Stimulated activated naive CD8-positive, alpha-beta T cell treated with anti-CD3 and anti-CD28 coated beads, Interleukin-15, Interleukin-2, amounts not matched to agents 100 U/mL and 50 U/mL, for 24 hours (primary cell): ENCODE data around the gene ZNF394.

Experiments
- ATAC-seq: fragments of 150-1000 bp; cut with Tn5 transposase; one replicate; pipeline ENCODE4 v1.10.0; 2021
- DNase-seq: peaks from one replicate; pipeline ENCODE4 v3.0.0; 2021

Gene ZNF394

GRCh38 chr7:99493823-99494222, 6.3 kb downstream of the ZNF394 start:
- ATAC-seq (no peak), DNase-seq (no peak)

- ATAC-seq (no peak), DNase-seq (no peak)
Measured at GRCh38 chr7:99490878-99491277, 9.2 kb downstream of the ZNF394 start.

GRCh38 chr7:99489235-99489634, 10.8 kb downstream of the ZNF394 start:
- ATAC-seq (no peak), DNase-seq (no peak)

- DNase-seq: no peak
- ATAC-seq: no peak
Measured at GRCh38 chr7:99485094-99485493, 15.0 kb downstream of the ZNF394 start.

GRCh38 chr7:99478464-99479440, 21.3 kb downstream of the ZNF394 start:
- no peak for ATAC-seq
- no peak for DNase-seq

GRCh38 chr7:99476107-99476506, 24.0 kb downstream of the ZNF394 start:
- DNase-seq: no peak

GRCh38 chr7:99473315-99473596, 26.8 kb downstream of the ZNF394 start:
- ATAC-seq (no peak), DNase-seq (no peak)

More at GRCh38 chr7:99476107-99476506, 24.0 kb downstream of the ZNF394 start:
- ATAC-seq: no peak

GRCh38 chr7:99472561-99473314, 27.3 kb downstream of the ZNF394 start, which contains the start of gene ZNF789:
TSS of gene ZNF789 (plus strand) at chr7:99472890. CDS start at chr7:99476457, 3,567 bp downstream.
- DNase-seq: peak; percentile 97

GRCh38 chr7:99469381-99470065, 30.6 kb downstream of the ZNF394 start:
- DNase-seq (no peak), ATAC-seq (no peak)

More at GRCh38 chr7:99472561-99473314, 27.3 kb downstream of the ZNF394 start, which contains the start of gene ZNF789:
- ATAC-seq: peak; percentile 99

- DNase-seq: no peak
- ATAC-seq: no peak
Measured at GRCh38 chr7:99468336-99468918, 31.7 kb downstream of the ZNF394 start.

GRCh38 chr7:99465421-99465768, 34.7 kb downstream of the ZNF394 start:
- ATAC-seq: peak; percentile 7
- no peak for DNase-seq

- DNase-seq (no peak), ATAC-seq (no peak)
Measured at GRCh38 chr7:99461221-99461620, 38.9 kb downstream of the ZNF394 start.

GRCh38 chr7:99460651-99461050, 39.4 kb downstream of the ZNF394 start:
- no peak for DNase-seq
- no peak for ATAC-seq

GRCh38 chr7:99459087-99459486, 41.0 kb downstream of the ZNF394 start:
- ATAC-seq (peak; percentile 63), DNase-seq (no peak)

- ATAC-seq (no peak), DNase-seq (no peak)
Measured at GRCh38 chr7:99457650-99458493, 42.2 kb downstream of the ZNF394 start.

GRCh38 chr7:99457050-99457649, 42.9 kb downstream of the ZNF394 start:
- no peak for DNase-seq
- ATAC-seq: no peak

- DNase-seq: no peak
- ATAC-seq: no peak
Measured at GRCh38 chr7:99456288-99456687, 43.8 kb downstream of the ZNF394 start.

- no peak for ATAC-seq
- DNase-seq: no peak
Measured at GRCh38 chr7:99455874-99456273, 44.2 kb downstream of the ZNF394 start.

GRCh38 chr7:99453105-99453504, 47.0 kb downstream of the ZNF394 start:
- no peak for DNase-seq
- ATAC-seq: no peak

- ATAC-seq (no peak), DNase-seq (no peak)
Measured at GRCh38 chr7:99452541-99452940, 47.5 kb downstream of the ZNF394 start.

- no peak for DNase-seq
Measured at GRCh38 chr7:99451936-99452335, 48.1 kb downstream of the ZNF394 start.

More at GRCh38 chr7:99451936-99452335, 48.1 kb downstream of the ZNF394 start:
- no peak for ATAC-seq
